K562 (cell line): ENCODE data around the gene GPN1.

Experiments used
- GTF2A2 ChIP-seq: IDR thresholded peaks from 2 replicates; pipeline ENCODE4 v1.6.1; 2016; ENCODE audit warnings: mild to moderate bottlenecking, missing genetic modification characterization, missing compliant biosample characterization
- NCOA2 ChIP-seq, 2 experiments: fragments of 450-650 bp; IDR thresholded peaks; 2 replicates each; pipeline ENCODE4 v1.6.1; 2018; ENCODE audit warnings: mild to moderate bottlenecking in 2 of 2, moderate library complexity in 1 of 2; ENCODE audit not compliant: partially characterized antibody in 2 of 2
- PTTG1 ChIP-seq: fragments of 450-650 bp; IDR thresholded peaks from 2 replicates; pipeline ENCODE4 v1.6.1; 2016; ENCODE audit warnings: low read depth, mild to moderate bottlenecking, missing genetic modification characterization, missing compliant biosample characterization
- RAD21 ChIP-seq, 2 experiments: fragments of 250-450 bp in 1 of 2; fragments of 450-650 bp in 1 of 2; sonication (Bioruptor Pico) in 1 of 2; formaldehyde crosslinking in 1 of 2; IDR thresholded peaks in 1 of 2; conservative IDR thresholded peaks in 1 of 2; 2 replicates each; pipeline versions ENCODE4 v1.4.0 to v1.8.0; 2020 to 2022; ENCODE audit warnings: mild to moderate bottlenecking in 2 of 2, moderate library complexity in 1 of 2
- SETDB1 ChIP-seq: IDR thresholded peaks from one replicate; pipeline ENCODE4 v1.6.1; 2012; ENCODE audit warnings: low read length, control low read depth, inconsistent platforms
- SIN3A ChIP-seq, 2 experiments: fragments of 150-350 bp in 1 of 2; IDR thresholded peaks; 2 replicates each; pipeline ENCODE4 v1.6.1; 2011 to 2016; ENCODE audit warnings: borderline replicate concordance in 2 of 2, low read depth in 2 of 2, low read length in 2 of 2, mild to moderate bottlenecking in 2 of 2, moderate library complexity in 2 of 2; ENCODE audit not compliant: control insufficient read depth in 1 of 2
- ZFP36 ChIP-seq: fragments of 150-350 bp; IDR thresholded peaks from 2 replicates; pipeline ENCODE4 v1.6.1; 2018; ENCODE audit warnings: low read length, low read depth; ENCODE audit not compliant: partially characterized antibody
- ZNF589 ChIP-seq: fragments of 200-800 bp; sonication (Bioruptor generic); IDR thresholded peaks from 2 replicates; pipeline ENCODE4 v1.6.1; 2016; ENCODE audit warnings: low read depth, missing genetic modification characterization, missing compliant biosample characterization
- TF ChIP-seq, protein P1 (sequence below): sonication (generic); formaldehyde crosslinking; IDR thresholded peaks from 2 replicates; pipeline ENCODE4 v1.8.1; 2023; ENCODE audit warnings: mild to moderate bottlenecking, missing genetic modification reagents, moderate library complexity

DNA sequence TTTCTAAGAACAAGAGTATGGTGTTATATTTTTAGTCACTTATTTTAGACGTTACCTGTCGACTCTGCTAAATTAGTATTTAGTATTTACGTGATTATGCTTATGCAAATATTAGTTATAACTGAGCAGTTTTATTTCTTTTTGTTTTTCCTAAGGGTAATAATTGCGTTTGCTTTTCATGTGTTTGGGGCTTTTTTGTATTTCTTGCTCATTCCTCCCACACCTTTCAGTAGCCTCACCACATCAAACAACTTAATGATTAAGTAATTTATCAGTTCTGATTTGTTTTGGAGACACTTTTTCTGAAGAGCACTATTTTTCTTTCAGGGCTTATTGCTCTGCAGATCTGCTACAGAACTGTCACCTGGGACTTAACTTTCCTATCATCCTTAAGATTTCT is 42.4 kb downstream of the GPN1 start:
- TF ChIP-seq GTF2A2 (tag) = no peak
- no peak for TF ChIP-seq ZFP36
- no peak for TF ChIP-seq SIN3A (IDR thresholded peaks at IDR 0.05; ENCODE audit: borderline replicate concordance in 2 of 2, control insufficient read depth in 1 of 2, low read depth in 2 of 2, low read length in 2 of 2)
- TF ChIP-seq, protein P1, sequence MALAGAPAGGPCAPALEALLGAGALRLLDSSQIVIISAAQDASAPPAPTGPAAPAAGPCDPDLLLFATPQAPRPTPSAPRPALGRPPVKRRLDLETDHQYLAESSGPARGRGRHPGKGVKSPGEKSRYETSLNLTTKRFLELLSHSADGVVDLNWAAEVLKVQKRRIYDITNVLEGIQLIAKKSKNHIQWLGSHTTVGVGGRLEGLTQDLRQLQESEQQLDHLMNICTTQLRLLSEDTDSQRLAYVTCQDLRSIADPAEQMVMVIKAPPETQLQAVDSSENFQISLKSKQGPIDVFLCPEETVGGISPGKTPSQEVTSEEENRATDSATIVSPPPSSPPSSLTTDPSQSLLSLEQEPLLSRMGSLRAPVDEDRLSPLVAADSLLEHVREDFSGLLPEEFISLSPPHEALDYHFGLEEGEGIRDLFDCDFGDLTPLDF (CRISPR knock-in tag) = no peak
- no peak for TF ChIP-seq NCOA2 (IDR thresholded peaks at IDR 0.05; ENCODE audit: partially characterized antibody in 2 of 2)
- no peak for TF ChIP-seq RAD21 (CRISPR knock-in tag; conservative IDR thresholded peaks at IDR 0.05 in 1 of 2, IDR thresholded peaks at IDR 0.05 in 1 of 2)
- TF ChIP-seq SETDB1 = no peak
- no peak for TF ChIP-seq ZNF589 (CRISPR knock-in tag)
- TF ChIP-seq PTTG1 (tag) = no peak
